ENCODE measurements around the gene SYNE2.

- TF ChIP-seq RAD21 (IDR thresholded peaks at IDR 0.05; ENCODE audit: insufficient read depth, low read depth, low read length): no peak
- no peak for TF ChIP-seq STAT3 (IDR thresholded peaks at IDR 0.05; ENCODE audit: low read depth, low read length)
- TF ChIP-seq TARDBP (IDR thresholded peaks at IDR 0.05; ENCODE audit: borderline replicate concordance): no peak
These were observed 11.8 kb upstream of the SYNE2 start for GRCh38 chr14:63840981-63841380.
